ENCODE results near the gene ZNF280A.

ZNF280A gene

GRCh38 chr22:22556578-22556977, 36.5 kb upstream of the ZNF280A start:
- H3K27ac ChIP-seq: no peak overlapping the region
- TF ChIP-seq CTCF (IDR thresholded peaks at IDR 0.05) (no peak), ZFX (IDR thresholded peaks at IDR 0.05; ENCODE audit: borderline replicate concordance) (no peak)

DNA sequence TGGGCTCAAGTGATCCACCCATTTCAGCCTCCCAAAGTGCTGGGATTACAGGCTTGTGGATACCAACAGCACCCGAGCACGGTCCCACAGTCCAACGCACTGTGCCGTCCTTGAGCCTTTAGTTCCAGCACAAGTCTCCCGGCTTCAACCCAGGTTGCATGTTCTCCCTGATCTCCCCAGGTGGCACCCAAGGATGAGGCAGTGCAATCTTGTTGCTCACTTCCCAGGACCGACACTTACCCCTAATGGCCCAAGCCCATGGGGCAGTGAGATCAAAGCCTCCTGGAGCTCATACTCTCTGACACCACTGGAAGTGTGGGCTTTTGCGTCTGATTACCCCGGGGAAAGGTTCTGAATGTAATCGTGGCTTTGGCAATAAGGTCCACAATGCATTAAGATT, 35.5 kb upstream of the ZNF280A start:
- H3K27ac ChIP-seq: no peak overlapping the region
- TF ChIP-seq ZFX (IDR thresholded peaks at IDR 0.05; ENCODE audit: borderline replicate concordance): no peak
- no peak for TF ChIP-seq CTCF (IDR thresholded peaks at IDR 0.05)

DNA sequence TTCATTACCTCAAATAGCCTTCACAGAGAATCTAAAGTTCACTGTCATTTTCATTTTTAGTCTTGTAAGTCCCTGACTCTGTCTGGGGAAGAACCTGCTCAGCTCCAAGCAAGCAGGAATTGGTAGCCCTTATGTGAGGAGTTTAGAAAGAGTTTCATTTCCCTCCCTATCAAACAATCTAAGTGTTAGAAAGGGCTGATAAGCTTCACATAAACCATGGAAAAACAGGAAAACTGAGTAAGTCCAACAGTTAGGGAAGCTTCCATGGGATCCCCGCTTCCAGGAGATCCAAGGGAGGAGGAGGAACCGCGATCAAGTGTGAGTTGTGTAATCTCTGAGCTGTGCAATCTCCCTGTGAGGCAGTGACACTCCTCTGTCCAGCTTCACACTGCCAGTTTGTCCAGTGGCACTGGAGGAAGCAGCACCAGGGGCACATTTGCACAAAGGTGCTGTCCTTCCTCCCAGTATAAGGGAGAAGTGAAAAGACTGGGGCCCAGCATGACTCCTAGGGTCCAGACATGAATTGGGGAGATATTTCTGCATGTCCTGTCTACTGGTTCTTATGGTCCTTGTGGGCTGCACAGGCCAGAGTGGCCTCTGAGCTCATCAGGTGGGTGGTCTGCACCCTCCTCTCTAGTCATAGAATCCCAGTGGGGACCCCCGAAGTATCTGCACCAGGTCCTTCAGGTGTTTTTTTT, 34.7 kb upstream of the ZNF280A start:
- no peak for TF ChIP-seq CTCF (IDR thresholded peaks at IDR 0.05)
- TF ChIP-seq ZFX (IDR thresholded peaks at IDR 0.05; ENCODE audit: borderline replicate concordance): no peak
- no peak overlapping the region for H3K27ac ChIP-seq

DNA sequence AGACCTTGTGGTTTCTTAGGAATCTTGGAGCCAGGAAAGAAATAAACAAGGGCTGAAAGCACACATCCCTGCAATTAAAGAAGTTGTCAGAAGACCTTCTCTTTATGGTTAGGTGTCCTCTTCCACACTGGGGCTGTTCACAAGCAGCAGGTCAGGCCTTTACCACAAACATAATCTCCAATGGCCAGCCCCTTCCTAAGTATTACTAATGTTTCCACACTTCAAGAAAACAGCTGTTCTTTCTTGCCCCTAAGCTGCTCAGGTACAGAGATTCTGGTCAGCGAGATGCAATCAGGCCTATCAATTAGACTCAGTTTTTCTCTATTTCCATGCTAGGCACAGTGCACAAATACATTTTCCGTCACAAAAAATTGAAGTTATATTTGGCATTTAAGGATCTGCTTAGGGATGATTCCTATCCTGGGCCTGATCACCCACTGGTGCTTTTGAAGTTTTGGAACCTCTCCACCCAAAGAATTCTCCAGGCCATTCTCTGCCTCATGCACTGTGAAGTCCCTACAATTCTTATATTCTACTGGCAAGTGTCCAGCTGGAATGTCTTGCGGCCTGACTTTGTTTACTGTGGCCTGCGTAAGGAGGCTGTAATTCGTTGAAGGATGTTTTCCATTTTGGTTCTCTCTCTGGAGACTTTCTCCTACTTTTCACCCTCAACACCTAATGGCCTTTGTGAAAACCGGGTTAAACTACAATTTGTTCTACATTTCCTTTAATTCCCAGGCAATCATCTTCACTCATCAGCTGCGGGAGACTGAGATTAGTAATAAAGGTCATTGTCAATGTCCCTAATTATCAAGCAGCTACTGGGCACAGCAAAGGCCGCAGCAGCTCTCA, 33.9 kb upstream of the ZNF280A start:
- TF ChIP-seq ZFX (IDR thresholded peaks at IDR 0.05; ENCODE audit: borderline replicate concordance): no peak
- TF ChIP-seq CTCF (IDR thresholded peaks at IDR 0.05): no peak
- H3K27ac ChIP-seq: no peak overlapping the region

DNA sequence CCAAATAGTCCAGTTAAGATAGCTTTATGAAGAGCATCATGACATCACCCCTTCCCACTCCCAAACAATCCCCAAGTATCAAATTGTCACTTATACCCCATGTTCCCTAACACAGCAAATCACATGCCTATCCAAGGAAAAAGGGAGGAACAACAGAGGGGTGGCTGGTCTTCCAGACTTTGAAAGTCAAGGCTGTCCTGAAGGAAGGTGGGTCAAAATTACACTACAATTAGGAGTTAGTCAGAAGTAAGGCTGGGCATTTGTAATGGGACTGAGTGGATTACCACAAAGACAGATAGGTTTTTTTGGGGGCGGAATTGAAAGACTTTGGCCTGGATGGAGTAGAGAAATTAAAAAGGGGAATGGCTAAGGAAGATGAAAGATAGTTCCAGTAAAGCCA, 33.1 kb upstream of the ZNF280A start:
- H3K27ac ChIP-seq: no peak overlapping the region

GRCh38 chr22:22552630-22553029, 32.6 kb upstream of the ZNF280A start:
- H3K27ac ChIP-seq: no peak overlapping the region
- TF ChIP-seq CTCF (IDR thresholded peaks at IDR 0.05) (no peak), ZFX (IDR thresholded peaks at IDR 0.05; ENCODE audit: borderline replicate concordance) (no peak)

More for the DNA sequence above, 33.1 kb upstream of the ZNF280A start:
- TF ChIP-seq CTCF (IDR thresholded peaks at IDR 0.05): no peak
